H54 (cell line): ENCODE results near the gene TMEM14B.

ENCODE experiments used
- DNase-seq: peaks from one replicate; pipeline ENCODE4 v3.0.0; 2011; ENCODE audit warnings: low spot score, mixed read lengths; ENCODE audit not compliant: insufficient read length
- FAIRE-seq: peaks from 3 replicates; lab custom pipeline; 2011; peaks lifted over from hg19 to GRCh38; lab: Jason Lieb, UNC
- POLR2A ChIP-seq: IDR thresholded peaks from 2 replicates; pipeline ENCODE4 v1.6.1; 2011; ENCODE audit warnings: low read depth, mild to moderate bottlenecking, low read length

The TMEM14B gene

GRCh38 chr6:10771371-10771894 lies 23.8 kb downstream of the TMEM14B start:
- DNase-seq (no peak), FAIRE-seq (no peak)
- no peak for TF ChIP-seq POLR2A

- FAIRE-seq (no peak), DNase-seq (no peak)
- TF ChIP-seq POLR2A = no peak
Measured at GRCh38 chr6:10778230-10778629, 30.6 kb downstream of the TMEM14B start.

GRCh38 chr6:10779076-10779475 lies 31.5 kb downstream of the TMEM14B start:
- DNase-seq (no peak), FAIRE-seq (no peak)
- no peak for TF ChIP-seq POLR2A

GRCh38 chr6:10791673-10792072 lies 44.1 kb downstream of the TMEM14B start:
- DNase-seq = no peak
- no peak for FAIRE-seq
- TF ChIP-seq POLR2A = no peak

GRCh38 chr6:10792101-10792500 lies 44.5 kb downstream of the TMEM14B start:
- no peak for TF ChIP-seq POLR2A
- FAIRE-seq (no peak), DNase-seq (no peak)

GRCh38 chr6:10793035-10793434 lies 45.4 kb downstream of the TMEM14B start:
- FAIRE-seq = no peak
- TF ChIP-seq POLR2A = no peak

GRCh38 chr6:10793695-10794094 lies 46.1 kb downstream of the TMEM14B start:
- DNase-seq (no peak), FAIRE-seq (no peak)
- TF ChIP-seq POLR2A = no peak

More at GRCh38 chr6:10793035-10793434, 45.4 kb downstream of the TMEM14B start:
- DNase-seq = no peak

GRCh38 chr6:10794239-10794638 lies 46.6 kb downstream of the TMEM14B start:
- TF ChIP-seq POLR2A = no peak
- FAIRE-seq (no peak), DNase-seq (no peak)

- DNase-seq = peak; percentile 15
- TF ChIP-seq POLR2A = no peak
- FAIRE-seq = peak; percentile 85
Measured at GRCh38 chr6:10800810-10801209, 53.2 kb downstream of the TMEM14B start.

GRCh38 chr6:10801224-10801848 lies 53.7 kb downstream of the TMEM14B start:
- peak; percentile 93 for FAIRE-seq
- TF ChIP-seq POLR2A = no peak
- peak; percentile 54 for DNase-seq
